ENCODE data around the gene MICALL1.

DNA sequence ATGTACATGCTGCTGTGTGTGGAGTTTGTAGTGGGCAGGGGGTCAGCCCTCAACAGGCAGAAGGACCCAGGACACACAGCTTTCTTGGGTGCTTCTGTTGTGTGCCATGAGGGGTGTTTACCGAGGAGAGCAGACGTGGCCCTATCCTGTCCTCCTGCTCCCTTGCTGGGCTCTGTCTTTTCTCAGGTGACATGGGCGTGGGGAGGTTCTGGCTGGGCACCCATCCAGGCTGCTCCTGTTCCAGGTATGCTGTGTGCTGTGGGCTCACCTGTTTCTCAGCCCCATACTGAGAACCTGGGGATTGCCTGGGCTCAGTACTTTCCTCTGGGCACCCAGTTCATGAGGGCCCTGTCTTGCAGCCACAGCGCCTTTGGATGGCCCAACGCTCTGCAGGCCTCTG lies 23.3 kb downstream of the MICALL1 start:
- TF ChIP-seq, protein P1, sequence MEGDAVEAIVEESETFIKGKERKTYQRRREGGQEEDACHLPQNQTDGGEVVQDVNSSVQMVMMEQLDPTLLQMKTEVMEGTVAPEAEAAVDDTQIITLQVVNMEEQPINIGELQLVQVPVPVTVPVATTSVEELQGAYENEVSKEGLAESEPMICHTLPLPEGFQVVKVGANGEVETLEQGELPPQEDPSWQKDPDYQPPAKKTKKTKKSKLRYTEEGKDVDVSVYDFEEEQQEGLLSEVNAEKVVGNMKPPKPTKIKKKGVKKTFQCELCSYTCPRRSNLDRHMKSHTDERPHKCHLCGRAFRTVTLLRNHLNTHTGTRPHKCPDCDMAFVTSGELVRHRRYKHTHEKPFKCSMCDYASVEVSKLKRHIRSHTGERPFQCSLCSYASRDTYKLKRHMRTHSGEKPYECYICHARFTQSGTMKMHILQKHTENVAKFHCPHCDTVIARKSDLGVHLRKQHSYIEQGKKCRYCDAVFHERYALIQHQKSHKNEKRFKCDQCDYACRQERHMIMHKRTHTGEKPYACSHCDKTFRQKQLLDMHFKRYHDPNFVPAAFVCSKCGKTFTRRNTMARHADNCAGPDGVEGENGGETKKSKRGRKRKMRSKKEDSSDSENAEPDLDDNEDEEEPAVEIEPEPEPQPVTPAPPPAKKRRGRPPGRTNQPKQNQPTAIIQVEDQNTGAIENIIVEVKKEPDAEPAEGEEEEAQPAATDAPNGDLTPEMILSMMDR (IDR thresholded peaks at IDR 0.05) = no peak
- TF ChIP-seq EP300 (IDR thresholded peaks at IDR 0.05) = no peak

All from sigmoid colon (tissue), 4 donors.